ENCODE measurements around the gene N4BP2L2. TPM values are rescaled to one million over a fixed set of nuclear protein-coding genes. Genes with fewer than 3 reads are reported as not detected.

N4BP2L2 gene
- total RNA-seq, 1 donor from 2014 or later, result 124 TPM

DNA sequence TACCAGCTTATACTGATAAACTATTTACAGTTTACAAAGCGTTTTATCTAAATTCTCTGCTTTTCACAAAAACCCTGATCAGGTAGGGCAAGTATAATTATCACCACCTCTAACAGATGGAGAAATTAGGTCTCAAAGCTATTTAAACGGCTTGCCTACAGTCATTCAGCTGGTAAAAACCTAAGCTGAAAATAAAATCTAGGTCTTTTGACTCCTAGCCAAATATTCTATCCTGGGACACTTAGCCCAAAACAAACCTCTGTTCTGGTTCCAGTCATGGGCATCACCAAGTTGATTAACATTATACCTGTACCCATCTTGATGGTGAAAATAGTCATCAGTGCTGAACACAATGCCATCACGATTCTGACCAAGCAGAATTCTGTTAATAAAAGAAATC lies 11.4 kb downstream of the N4BP2L2 start:
- H3K27me3 Mint-ChIP-seq, result no peaks in the 10 kb centered on the region
- peaks cover 15% of the 10 kb centered on the region for H3K4me1 Mint-ChIP-seq (ENCODE audit: unreplicated experiment)
- peaks cover 23% of the 10 kb centered on the region for H3K36me3 Mint-ChIP-seq
- no peaks in the 10 kb centered on the region for H3K9me3 Mint-ChIP-seq
- no peak for DNase-seq (ENCODE audit: extremely low spot score, unreplicated experiment)
- H3K4me3 Mint-ChIP-seq, result no peak overlapping the region
- no peak overlapping the region for H3K27ac Mint-ChIP-seq
- TF ChIP-seq, protein P1, sequence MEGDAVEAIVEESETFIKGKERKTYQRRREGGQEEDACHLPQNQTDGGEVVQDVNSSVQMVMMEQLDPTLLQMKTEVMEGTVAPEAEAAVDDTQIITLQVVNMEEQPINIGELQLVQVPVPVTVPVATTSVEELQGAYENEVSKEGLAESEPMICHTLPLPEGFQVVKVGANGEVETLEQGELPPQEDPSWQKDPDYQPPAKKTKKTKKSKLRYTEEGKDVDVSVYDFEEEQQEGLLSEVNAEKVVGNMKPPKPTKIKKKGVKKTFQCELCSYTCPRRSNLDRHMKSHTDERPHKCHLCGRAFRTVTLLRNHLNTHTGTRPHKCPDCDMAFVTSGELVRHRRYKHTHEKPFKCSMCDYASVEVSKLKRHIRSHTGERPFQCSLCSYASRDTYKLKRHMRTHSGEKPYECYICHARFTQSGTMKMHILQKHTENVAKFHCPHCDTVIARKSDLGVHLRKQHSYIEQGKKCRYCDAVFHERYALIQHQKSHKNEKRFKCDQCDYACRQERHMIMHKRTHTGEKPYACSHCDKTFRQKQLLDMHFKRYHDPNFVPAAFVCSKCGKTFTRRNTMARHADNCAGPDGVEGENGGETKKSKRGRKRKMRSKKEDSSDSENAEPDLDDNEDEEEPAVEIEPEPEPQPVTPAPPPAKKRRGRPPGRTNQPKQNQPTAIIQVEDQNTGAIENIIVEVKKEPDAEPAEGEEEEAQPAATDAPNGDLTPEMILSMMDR (conservative IDR thresholded peaks at IDR 0.05), result no peak

DNA sequence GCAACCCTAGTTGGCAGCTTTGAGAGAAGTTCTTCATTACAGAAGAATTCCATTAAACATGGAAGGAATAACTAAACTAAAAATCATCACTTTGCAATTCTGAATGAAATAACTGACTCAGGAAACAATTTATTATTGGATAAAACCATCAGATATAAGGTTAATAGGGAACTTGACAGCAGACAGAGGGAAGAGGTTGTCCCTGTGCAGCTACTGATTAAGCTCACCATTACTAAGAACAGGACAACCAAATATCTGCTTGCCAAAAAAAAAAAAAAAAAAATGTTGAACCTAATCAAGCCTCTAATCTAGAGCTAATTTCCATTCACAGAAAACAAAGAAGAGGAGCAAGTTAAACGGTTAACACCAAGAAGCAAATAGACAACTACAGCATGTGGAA lies 12.8 kb downstream of the N4BP2L2 start:
- TF ChIP-seq, protein P1 (conservative IDR thresholded peaks at IDR 0.05), result no peak
- H3K9me3 Mint-ChIP-seq, result no peaks in the 10 kb centered on the region
- no peak overlapping the region for H3K27ac Mint-ChIP-seq
- H3K36me3 Mint-ChIP-seq, result peaks cover 18% of the 10 kb centered on the region
- H3K4me3 Mint-ChIP-seq, result no peak overlapping the region
- peaks cover under 1% of the 10 kb centered on the region for H3K4me1 Mint-ChIP-seq (ENCODE audit: unreplicated experiment)
- H3K27me3 Mint-ChIP-seq, result no peaks in the 10 kb centered on the region
- DNase-seq (ENCODE audit: extremely low spot score, unreplicated experiment), result no peak

DNA sequence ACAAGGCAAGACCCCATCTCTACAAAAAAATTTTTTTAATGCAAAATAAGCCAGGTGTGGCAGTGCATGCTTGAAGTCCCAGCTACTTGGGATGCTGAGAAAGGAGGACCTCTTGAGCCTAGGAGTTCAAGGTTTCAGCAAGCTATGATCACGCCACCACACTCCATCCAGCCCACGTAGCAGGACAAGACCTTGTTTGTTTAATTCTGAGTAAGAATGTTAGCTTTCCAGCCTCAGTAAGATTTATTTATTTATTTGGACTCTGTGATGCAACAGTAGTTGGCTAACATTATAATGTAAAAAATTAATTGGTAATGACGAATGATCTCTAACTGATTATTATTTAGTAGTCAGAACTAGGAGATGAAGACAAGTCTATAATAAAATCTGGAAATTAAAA lies 23.3 kb downstream of the N4BP2L2 start:
- no peak overlapping the region for H3K27ac Mint-ChIP-seq
- H3K36me3 Mint-ChIP-seq, result peaks cover 18% of the 10 kb centered on the region
- H3K9me3 Mint-ChIP-seq, result no peaks in the 10 kb centered on the region

DNA sequence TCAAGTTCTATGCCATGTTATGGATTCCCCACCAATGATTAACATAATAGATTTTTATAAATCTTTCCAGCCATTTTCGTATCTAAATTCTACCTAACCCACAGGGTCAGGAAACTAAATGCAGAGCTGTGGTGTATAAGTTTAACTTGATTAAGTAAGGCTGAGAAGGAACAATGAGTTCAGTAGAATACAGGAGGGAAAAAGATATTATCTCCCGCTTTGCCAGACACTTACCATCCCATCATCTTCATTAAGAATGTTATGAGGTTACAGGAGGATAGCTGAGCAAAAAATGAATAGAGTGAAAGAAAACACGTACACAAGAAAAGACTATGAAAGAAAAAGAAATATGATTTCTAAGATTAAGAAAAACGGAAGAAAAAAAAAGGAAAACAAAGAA lies 27.1 kb downstream of the N4BP2L2 start:
- Mint-ChIP-seq H3K4me3 (no peak overlapping the region), H3K4me1 (ENCODE audit: unreplicated experiment) (no peaks in the 10 kb centered on the region), H3K9me3 (no peaks in the 10 kb centered on the region), H3K36me3 (peaks cover 9% of the 10 kb centered on the region), H3K27me3 (no peaks in the 10 kb centered on the region), H3K27ac (no peak overlapping the region)
- DNase-seq (ENCODE audit: extremely low spot score, unreplicated experiment), result no peak
- TF ChIP-seq, protein P1 (conservative IDR thresholded peaks at IDR 0.05), result no peak

More for the DNA sequence above, 23.3 kb downstream of the N4BP2L2 start:
- Mint-ChIP-seq H3K4me1 (ENCODE audit: unreplicated experiment) (no peaks in the 10 kb centered on the region), H3K4me3 (no peak overlapping the region), H3K27me3 (no peaks in the 10 kb centered on the region)
- no peak for DNase-seq (ENCODE audit: extremely low spot score, unreplicated experiment)
- TF ChIP-seq, protein P1 (conservative IDR thresholded peaks at IDR 0.05), result no peak

DNA sequence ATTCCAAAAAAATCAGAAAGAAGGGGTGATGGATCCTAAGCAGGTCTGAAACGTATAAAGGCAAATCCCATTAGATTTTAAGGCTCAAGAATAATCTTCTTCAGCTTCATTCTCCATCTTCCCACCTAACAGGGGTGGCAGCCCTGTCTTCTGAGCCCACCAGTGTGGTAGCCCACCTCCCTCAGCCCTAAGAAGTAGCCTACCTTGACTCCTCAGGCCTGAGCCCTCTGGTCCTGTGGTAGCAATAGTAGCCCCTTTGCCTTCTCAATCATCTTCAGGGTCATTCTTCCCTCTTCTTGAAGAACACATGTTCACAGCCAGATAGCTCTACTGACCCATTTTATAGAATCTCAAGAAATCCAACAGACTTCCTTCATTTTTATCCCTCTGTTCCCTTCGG lies 33.7 kb downstream of the N4BP2L2 start:
- TF ChIP-seq, protein P1 (conservative IDR thresholded peaks at IDR 0.05), result no peak
- Mint-ChIP-seq H3K9me3 (peaks cover 11% of the 10 kb centered on the region), H3K27me3 (no peaks in the 10 kb centered on the region), H3K4me1 (ENCODE audit: unreplicated experiment) (no peaks in the 10 kb centered on the region), H3K27ac (no peak overlapping the region), H3K4me3 (no peak overlapping the region), H3K36me3 (peaks cover 19% of the 10 kb centered on the region)
- no peak for DNase-seq (ENCODE audit: extremely low spot score, unreplicated experiment)

DNA sequence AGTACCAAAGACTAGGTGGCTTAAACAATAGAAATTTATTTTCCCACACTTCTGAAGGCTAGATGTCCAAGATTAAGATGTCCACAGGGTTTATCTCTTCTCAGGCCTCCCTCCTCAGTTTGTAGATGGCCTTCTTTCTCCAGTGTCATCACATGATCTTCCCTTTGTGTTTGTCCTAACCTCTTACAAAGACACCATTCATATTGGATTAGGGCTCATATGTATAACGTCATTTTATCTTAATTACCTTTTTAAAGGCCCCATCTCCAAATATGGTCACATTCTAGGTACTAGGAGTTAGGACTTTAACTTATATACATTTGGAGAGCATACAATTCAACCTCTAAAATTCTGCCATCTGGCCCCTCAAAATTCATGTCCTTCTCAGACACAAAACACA lies 34.3 kb downstream of the N4BP2L2 start:
- Mint-ChIP-seq H3K27ac (no peak overlapping the region), H3K36me3 (peaks cover 16% of the 10 kb centered on the region), H3K4me3 (no peak overlapping the region), H3K27me3 (no peaks in the 10 kb centered on the region), H3K9me3 (peaks cover 11% of the 10 kb centered on the region), H3K4me1 (ENCODE audit: unreplicated experiment) (no peaks in the 10 kb centered on the region)
- TF ChIP-seq, protein P1 (conservative IDR thresholded peaks at IDR 0.05), result no peak
- no peak for DNase-seq (ENCODE audit: extremely low spot score, unreplicated experiment)

Measured in type B pancreatic cell (in vitro differentiated cells).